HK-2 (cell line): ENCODE data around the gene TET3.

Source experiments
- DNase-seq: peaks from one replicate; pipeline ENCODE4 v3.0.0-alpha.2; 2018; ENCODE audit not compliant: unreplicated experiment

The TET3 gene

DNA sequence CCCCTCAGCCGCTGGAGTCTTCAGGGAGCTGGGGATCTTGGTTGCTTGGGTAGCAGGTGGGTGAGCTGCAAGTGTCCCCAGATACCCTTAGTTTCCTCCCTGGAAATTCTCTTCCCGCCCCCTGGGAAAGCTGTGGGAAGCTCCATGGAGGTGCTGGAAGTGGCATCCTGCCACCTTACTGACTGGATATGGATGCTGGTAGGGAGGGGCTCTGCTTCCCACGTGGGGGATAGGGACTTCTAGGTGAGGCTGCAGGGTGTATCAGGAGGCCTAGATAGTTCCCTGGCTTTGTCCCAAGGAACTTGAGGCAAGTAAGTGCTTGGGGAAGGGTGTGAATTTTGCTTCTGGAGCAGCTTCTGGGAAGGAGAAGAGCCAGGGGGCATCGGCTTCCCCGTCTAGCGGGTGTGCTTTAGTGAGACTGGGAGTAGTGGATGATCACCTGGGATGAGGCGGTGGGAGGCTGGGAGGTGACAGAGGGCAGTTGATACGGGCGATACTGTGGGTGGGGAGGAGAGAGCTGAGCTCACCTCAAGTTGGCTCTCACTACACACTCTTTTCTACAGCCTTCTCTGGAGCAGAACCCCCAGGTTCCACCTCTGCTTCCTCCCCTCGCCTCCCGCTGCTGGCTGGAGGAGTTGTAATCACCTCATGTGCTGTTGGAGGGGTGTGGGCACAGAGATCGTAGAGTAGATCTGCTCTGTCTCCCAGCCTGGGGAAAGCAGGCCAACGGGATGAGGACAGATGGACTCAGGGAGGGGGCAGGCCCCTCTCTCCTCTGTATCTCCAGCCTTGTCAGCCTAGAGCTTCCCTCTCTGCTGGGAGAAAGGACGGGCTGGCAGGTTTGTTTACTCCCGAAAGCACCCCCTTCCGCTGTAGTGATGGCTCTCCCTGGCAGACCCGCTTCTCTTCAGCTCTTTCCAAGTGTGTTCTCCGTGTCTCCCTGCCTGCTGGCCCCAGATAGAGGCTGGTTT is 19.8 kb downstream of the TET3 start:
- DNase-seq, result no peak

DNA sequence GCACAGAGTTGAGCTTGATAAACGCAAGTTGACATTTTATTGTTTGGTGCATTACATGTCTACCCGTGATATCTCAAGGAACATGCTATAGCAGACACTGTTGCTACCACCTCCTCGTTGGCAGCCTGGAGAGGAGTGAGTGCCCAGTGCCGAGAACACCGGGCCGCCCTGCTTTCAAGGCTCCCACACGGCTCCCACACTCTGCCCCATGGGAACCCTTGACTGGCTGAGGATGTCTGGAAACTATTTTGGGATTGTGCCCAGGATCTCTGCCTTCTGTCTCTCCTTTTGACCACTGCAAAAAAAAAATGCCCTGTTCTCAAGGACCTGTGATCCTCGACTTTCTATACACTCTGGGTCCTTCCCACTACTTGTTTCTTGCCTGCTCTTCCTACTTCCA is 21.1 kb downstream of the TET3 start:
- no peak for DNase-seq

DNA sequence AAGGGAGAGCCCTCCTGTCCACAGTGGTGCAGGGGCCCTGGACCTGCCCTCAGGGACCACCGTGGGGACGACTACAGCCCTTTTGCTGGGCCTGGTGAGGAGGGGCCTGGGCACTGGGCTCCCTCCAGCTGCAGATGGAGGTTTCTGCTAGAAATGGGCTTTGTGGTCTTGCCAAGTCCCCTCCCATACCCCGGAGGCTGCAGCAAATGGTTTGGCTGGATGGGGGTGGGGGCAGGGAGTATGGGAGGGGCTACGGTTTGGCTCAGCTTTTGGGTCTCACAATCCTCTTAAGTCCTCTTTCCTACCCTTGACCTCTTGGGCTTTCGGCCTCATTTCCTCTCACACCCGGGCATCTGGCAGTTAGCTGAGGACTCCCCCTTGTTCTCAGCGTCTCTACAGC is 21.7 kb downstream of the TET3 start:
- DNase-seq, result no peak

DNA sequence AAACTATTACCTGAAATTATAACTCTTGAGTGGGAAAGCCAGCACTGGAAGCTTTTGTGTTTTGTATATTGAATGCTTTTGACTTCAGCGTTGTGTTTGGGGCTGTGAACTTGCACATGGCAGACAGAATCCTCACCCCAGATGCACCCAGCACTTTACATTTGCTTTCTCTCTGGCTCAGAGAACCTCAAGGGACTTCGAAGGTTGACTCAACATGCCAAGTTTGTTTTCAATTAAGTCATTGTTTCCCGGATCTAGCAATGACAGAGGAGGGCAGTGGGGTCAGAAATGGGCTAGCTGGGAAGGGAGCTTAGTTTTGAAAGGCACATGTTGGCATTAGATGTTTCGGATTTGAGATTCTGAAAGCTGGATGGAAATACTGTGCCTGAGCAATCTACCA is 22.4 kb downstream of the TET3 start:
- no peak for DNase-seq

DNA sequence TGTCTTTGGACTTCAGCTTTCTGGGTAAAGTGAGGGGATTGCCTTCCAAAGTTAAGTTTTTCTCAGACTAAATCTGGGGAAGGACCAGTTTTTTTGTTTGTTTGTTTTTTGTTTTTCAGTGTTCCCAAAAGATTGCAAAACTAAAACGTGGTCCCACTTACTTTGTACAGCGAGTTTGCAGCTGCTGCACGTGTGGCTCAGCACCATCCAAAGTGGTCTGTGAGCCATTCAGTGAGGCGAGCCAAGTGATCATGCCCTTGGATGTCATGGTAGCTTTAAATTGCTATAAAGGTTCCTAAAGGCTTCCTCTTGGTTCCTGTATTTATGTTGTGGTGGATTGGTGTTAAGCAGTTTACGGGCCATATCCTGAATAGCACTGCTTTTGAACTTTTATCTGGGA is 23.0 kb downstream of the TET3 start:
- no peak for DNase-seq

DNA sequence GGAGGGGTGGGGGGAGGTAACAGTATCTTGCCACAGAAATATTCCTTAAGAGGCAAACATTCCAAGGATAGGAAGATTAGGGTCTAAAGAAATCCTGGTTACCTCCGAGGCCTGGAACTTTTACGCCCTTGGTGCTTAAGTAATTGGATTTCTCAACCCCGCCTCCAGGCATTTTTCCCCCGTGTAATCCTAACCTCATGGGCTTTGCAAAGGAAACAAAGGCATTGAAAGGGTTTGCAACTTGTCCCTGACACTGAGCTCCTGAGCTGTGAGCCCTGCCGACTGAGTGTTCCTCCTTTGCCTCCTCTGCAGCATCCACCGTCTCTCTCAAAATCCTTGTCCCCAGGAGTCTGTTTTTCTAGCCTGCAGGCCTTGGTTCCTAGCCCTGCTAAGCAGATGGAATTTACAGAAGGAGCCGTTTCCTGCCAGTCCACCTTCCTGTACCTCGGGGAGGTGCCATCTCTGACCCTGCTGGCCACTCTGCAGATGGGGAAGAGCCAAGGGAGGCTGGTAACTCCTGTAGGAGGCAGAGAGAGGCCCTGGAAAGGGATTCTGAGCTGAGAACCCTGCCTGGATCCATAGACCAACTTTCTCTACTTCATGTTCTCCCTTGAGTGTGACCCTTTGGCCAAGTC is 24.2 kb downstream of the TET3 start:
- DNase-seq, result no peak

DNA sequence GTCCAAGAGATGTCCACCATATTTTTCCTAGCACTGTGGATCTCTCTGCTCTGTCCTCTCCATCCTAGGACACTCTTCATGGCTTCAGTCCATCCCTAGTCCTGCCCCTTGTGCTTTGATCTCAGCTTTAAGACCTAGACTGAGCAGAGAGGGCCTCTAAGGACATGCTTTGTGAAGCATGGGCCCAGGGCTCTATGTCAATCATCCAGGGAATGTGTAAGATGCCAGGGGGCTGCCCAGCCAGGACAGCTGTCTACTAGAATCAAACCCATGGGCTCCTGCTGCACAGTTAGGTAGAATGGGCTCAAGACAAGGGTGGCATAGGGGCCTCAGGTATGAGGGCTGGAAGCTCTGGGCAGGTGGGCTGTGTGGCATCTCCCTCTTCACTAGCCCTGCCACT is 24.9 kb downstream of the TET3 start:
- no peak for DNase-seq

DNA sequence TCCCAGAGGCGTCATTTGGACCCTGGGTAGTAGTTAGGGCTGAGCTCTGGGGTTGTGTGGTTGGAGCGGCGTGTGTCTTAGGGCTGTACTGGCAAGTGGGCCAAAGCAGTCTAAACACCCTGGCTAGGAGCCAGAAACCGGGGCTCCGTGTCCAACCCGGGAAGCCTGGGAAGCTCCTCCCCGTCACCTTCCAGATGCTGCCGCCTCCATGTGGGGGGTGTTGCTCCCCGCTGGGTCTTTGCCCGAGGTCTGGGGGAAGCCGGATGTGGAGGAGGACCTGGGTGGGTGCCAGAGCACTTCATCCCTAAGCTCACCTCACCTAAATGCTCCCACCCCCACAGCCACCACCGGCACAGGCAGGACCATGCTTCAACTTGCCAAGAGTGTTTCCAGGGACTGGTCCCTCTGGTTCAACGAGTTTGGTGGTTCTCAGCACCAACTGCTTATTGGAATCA is 25.4 kb downstream of the TET3 start:
- DNase-seq, result no peak

DNA sequence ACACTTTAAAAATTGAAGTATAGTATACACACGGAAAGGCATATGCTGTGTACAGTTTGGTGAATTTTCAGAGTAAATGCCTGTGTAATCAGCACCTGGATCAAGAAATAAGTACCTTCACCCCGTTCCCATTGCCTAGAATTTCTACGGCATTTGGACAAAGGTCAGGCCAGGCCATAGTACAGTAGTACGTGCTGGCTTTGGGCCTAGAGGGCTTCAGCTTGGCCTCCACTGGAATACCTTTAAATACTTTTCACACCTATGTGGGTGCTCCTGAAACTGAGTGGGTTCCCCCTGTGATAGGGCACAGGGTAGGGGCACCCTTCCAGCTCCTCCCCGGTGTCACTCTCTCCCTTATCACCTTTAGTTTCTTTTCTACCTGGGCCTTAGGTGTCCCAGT is 26.5 kb downstream of the TET3 start:
- DNase-seq, result no peak

DNA sequence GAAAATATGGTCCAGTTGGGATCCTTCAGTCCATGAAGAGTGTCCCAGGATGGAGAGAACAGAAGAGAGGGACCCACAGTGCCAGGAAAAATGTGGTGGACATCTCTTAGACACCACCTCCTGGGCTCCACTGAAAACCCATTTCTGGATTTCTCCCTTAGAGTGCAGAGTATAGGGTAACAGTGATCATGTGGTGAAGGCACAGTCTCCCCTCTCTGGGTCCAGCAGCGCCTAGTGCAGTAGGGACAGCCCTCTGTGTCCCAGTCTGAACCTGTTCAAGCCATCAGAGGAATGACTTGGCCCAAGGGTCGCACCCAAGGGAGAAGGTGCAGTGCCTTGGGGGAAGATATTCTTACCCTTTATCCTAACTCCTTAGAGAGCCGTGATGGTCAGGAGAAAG is 30.1 kb downstream of the TET3 start:
- DNase-seq, result no peak

DNA sequence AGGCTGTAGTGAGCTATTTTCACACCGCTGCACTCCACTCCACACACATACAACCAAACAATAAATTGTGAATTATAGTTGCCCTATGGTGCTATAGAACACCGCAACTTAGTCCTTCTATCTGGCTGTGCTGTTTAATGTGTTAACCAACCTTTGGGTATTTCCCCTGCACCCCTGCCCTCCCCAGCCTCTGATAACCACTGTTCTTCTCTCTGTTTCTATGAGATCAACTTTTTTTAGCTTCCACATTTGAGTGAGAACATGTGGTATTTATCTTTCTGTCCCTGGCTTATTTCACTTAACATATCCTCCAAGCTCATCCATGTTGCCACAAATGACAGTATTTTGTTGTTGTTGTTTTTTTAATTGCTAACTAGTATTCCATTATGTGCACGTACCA is 32.5 kb downstream of the TET3 start:
- DNase-seq, result no peak

DNA sequence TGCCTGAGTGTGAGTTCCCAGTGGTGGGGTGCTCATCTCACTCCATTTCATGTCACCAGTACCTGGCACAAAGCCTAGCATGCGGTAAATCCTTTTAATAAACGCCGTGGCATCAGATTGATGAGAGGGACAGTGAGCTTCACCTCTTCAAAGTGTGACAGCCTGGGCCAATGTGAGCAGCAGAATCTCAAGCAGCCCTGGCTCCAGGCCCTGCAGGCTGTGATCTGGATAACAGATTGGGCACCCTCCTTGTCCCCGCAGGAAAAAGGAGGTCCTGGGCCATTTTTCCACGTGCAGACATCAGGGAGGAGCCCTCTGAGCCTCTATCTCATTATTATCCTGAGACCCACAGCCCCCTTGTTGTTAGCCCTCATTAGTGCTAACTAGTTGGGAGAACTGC is 34.8 kb downstream of the TET3 start:
- no peak for DNase-seq

DNA sequence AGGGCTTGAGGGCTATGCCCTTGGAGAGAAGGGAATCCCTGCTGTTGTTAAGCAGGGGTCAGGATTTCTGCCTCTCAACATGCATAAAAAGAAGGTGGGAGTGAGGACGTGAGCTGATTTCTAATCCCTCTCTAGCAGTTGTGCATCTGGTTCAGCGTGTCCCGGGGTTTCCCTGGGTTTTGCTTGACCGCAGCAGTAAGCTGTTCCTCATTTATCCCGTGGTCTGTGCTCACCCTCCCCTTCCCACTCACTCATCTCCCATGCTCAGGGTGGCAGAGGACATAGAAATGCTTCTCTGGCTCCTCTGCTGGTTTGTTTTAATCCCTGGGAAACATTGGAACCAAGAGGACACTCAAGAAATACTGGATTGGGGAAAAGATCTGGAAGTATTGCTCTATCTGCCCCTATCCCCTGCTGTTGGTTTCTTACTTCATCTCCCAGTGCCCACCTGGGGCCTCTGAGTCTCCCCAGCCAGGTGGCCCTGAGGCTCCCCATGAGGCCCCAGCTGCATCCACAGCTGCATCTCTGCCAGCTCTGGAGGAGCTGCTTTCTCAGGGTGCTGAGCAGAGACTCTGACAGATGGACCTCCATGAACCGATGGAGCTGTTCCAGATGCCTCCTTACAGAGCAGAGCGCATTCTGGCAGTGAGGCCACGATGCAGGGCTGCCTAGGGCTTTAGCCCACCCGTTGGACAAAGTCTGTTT is 36.1 kb downstream of the TET3 start:
- no peak for DNase-seq

DNA sequence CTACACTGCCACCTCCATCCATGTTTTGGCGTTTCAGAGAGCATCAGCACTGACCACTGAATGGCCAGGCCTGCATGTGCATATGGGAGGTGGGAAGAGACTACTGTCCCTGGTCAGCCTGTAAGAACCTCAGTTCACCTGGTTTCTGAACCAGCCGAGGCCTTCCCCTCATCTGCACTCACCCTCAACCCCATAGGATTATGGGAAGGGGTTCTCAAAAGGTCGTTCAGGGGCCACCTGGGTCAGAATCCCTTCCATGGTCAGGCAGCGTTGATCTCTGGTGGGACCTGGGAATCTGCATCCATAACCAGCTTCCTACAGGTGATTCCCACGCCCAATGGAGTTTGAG is 36.7 kb downstream of the TET3 start:
- no peak for DNase-seq

DNA sequence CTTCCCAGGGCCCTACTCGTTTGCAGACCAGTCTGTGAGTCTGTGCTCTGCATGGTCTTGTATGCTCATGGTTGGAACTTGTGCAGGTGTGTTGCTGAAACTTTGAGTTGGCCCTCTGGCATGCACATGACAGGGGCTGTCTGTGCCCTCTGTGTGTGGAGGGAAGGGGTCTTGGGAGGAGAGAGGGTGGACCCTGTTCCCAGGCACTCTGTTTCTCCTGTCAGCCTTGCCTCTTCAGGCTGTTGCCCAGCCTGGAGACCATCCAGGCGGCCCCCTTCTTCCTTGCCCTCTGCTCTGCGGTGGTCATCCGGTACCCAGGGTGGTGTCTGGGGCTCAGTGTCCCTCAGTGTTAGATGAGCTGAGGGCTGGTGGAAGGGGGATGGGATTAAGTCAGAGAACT is 39.5 kb downstream of the TET3 start:
- DNase-seq, result no peak

DNA sequence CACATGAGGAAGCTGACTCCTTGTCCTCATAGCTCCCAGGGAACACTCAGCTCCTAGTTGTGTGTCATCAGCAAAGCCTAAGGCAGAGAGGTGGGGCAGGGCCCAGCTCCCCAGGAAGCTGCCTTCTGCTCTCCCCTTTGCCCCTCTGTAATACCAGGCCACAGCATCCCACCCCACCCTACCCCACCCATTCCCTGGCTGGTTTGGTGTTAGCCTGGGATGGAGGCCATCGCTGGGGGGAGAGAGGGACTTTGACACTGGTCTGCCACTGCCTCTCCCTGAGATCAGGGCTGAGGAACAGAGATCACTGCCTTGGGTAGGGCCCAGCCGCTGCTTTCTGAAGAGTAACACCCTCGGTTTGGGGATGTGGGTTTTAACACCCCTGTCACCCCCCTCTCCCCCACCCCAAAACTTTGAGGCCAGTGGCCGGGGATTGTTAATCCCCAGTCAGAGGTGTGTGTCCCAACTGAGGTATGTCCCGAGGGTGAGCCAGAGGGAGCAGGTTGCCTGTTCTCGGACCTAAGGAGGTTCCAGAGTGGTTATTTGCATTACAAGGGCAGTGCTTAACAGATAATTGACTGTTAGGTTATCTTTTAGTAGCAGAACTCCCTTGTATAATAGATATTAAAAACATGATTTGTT is 41.4 kb downstream of the TET3 start:
- DNase-seq, result no peak

DNA sequence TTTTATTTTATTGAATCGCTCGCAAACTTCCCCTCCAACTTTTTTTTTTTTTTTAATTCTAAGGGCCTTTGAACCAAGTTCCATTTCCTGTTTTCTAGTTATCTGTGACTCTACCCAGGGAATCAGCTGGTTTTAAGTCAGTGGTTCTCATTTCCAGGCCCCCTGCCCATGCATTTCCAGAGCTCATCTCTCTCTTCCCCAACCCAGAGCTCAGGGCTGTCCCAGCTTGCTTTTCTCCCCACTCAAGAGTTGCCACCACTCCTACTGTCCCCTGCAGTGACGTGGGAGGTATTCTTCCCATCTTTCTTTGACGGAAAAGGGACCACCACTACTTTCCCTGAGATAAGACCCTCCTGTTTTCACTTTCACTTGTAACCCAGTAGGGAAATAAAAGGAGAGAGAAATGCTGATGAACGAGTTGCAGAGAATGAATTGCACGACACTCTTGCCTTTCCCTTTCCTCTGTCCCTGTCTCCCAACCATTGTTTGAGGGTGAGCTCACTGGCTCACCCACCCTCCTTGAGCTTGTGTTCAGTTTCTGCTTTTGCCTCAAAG is 42.1 kb downstream of the TET3 start:
- no peak for DNase-seq

DNA sequence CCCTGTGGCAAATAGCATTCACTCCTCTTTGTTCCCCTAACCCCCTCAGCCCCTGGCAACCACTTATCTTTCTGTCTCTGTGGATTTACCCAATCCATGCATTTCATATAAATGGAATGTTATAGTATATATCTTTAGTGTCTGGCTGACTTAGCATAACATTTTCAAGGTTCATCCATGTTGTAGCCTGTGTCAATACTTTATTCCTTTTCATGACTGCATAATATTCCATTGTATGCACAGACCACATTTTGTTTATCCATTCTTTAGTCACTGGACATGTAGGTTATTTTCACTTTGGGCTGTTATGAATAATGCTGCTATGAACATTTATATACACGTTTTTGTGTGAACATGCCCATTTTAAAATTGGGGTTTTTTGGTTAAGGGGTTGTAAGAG is 42.8 kb downstream of the TET3 start:
- no peak for DNase-seq

DNA sequence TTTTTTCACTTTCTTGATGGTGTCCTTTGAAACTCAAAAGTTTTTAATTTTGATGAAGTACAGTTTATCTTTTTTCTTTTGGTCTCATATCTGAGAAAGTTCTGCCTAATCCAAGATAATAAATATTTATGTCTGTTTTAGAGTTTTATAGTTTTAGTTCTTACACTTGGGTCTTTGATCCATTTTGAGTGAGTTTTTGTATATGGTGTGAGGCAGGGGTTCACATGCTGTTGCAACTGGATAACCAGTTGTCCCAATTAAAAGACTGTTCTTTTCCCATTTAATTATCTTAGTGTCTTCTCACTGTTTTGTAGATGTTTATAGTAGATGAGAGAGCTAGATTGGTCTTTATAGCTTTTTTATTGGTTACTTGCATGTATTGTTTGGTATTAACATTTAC is 43.6 kb downstream of the TET3 start:
- no peak for DNase-seq

DNA sequence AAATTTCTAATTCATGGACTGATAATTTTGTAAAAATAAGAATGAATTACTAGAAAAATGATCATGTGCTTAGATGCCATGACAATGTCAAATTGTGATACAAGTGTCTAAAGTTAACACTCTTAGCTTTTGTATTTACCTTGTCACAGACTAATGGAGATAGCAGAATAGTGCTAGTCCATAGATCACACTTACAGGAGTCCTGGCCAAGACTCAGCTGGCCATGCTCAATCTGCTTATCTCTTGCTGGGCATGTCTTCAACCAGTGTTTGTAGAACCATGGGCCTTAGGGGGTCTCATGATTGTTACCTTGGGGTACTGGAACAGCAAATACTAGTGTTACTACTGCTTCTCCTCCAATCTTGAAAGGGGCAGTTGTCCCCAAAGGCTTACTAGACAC is 44.0 kb downstream of the TET3 start:
- no peak for DNase-seq

DNA sequence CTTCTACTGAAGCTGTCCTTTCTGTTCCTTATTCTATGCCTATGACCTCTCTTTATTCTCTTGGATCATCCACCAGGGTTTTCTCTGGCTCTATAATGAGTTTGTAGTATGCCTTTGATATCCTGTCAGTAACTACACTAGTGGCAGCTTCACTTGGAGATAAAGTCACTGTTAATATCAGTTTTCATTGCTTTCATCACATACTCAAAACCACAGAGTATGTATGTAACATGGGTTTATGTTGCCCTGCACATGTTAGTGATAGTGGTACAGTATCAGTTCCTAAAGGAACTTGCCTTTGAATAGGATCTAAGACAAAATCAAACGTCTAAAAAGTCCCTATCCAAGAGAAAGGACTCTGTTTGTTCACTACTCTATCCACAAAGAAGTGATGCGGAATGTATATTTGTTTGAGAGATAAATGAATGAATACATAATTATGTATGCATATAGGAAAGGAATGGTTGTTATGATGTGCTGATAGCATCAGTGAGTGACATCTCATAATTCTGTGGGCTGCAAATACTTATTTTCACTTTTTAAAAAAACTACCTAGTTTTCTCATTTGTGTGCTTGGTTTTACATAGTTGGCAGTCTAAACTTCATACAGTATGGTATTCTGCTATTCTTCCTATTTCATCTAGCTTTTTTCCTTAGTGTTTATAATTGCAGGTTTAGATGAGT is 45.1 kb downstream of the TET3 start:
- no peak for DNase-seq
